H1 (cell line): ENCODE measurements around the gene OOSP3. TPM values are rescaled to one million over a fixed set of nuclear protein-coding genes. Genes with fewer than 3 reads are reported as not detected.

Experiments
- CTCF ChIA-PET: fragments of 300-600 bp; sonication (Branson Sonifier 250); formaldehyde crosslinking; loops from one replicate; lab custom pipeline; 2021; ENCODE audit not compliant: partially characterized antibody; lab: Charles Lee
- POLR2A ChIA-PET: fragments of 300-600 bp; sonication (Branson Sonifier 250); formaldehyde crosslinking; loops from one replicate; lab custom pipeline; 2021; ENCODE audit warnings: inconsistent platforms; ENCODE audit not compliant: partially characterized antibody; lab: Charles Lee
- DNase-seq, 2 experiments: peaks; one replicate each; pipeline versions ENCODE4 v3.0.0 to v3.0.0-alpha.2; 2010 to 2022; ENCODE audit warnings: low spot score in 2 of 2, low read depth in 1 of 2, mixed read lengths in 1 of 2
- FAIRE-seq: peaks from 2 replicates; lab custom pipeline; 2011; peaks lifted over from hg19 to GRCh38; lab: Jason Lieb, UNC
- H2AFZ ChIP-seq: 2 replicates; pipeline ENCODE4 v1.8.1; 2012; ENCODE audit warnings: low read length, inconsistent platforms
- H2AK5ac ChIP-seq: 2 replicates; pipeline ENCODE4 v1.6.1; 2013; ENCODE audit warnings: low read depth, low read length
- H2BK120ac ChIP-seq: replicated peaks from 2 replicates; pipeline ENCODE3; 2013; ENCODE audit warnings: low read depth, low read length, inconsistent platforms
- H2BK12ac ChIP-seq: 2 replicates; pipeline ENCODE4 v1.6.1; 2013; ENCODE audit warnings: low read depth, low read length
- H2BK15ac ChIP-seq: 2 replicates; pipeline ENCODE4 v1.6.1; 2013; ENCODE audit warnings: low read length
- H2BK20ac ChIP-seq: 2 replicates; pipeline ENCODE4 v1.6.1; 2013; ENCODE audit warnings: low read length
- H2BK5ac ChIP-seq: 2 replicates; pipeline ENCODE4 v1.6.1; 2013; ENCODE audit warnings: low read depth, low read length
- H3K14ac ChIP-seq: 2 replicates; pipeline ENCODE4 v1.6.1; 2013; ENCODE audit warnings: inconsistent platforms; ENCODE audit not compliant: insufficient read length
- H3K18ac ChIP-seq: 2 replicates; pipeline ENCODE4 v1.6.1; 2013; ENCODE audit warnings: low read length; ENCODE audit errors: extremely low read depth
- H3K23ac ChIP-seq: 2 replicates; pipeline ENCODE4 v1.6.1; 2013; ENCODE audit warnings: inconsistent platforms; ENCODE audit not compliant: insufficient read length
- H3K23me2 ChIP-seq: 2 replicates; pipeline ENCODE4 v1.6.1; 2013; ENCODE audit warnings: low read depth, low read length
- H3K27ac ChIP-seq: 2 replicates; pipeline ENCODE4 v1.6.1; 2011; ENCODE audit warnings: low read depth, low read length, inconsistent platforms
- H3K27me3 ChIP-seq, 4 experiments: replicated peaks in 1 of 4; 1 replicate in 1 of 4; 2 replicates in 3 of 4; pipeline versions ENCODE4 v1.6.1 to v1.8.1; 2011 to 2013; ENCODE audit warnings: low read length in 3 of 4, mild to moderate bottlenecking in 3 of 4, inconsistent platforms in 2 of 4, mixed read lengths in 2 of 4, moderate library complexity in 1 of 4; ENCODE audit not compliant: control insufficient read depth in 3 of 4, insufficient read depth in 3 of 4; ENCODE audit errors: extremely low read depth in 1 of 4
- H3K36me3 ChIP-seq, 4 experiments: 2 replicates each; pipeline versions ENCODE4 v1.6.1 to v1.8.1; 2011 to 2013; ENCODE audit warnings: mild to moderate bottlenecking in 4 of 4, low read length in 3 of 4, moderate library complexity in 2 of 4, control low read depth in 1 of 4, inconsistent platforms in 1 of 4; ENCODE audit not compliant: insufficient read depth in 4 of 4, control insufficient read depth in 2 of 4
- H3K4ac ChIP-seq: replicated peaks from 2 replicates; pipeline ENCODE3; 2013; ENCODE audit warnings: low read length, low read depth, mixed read lengths, inconsistent platforms; ENCODE audit not compliant: insufficient read length
- H3K4me1 ChIP-seq, 4 experiments: replicated peaks in 1 of 4; 1 replicate in 1 of 4; 2 replicates in 3 of 4; pipeline versions ENCODE4 v1.6.1 to v1.8.1; 2011 to 2013; ENCODE audit warnings: low read length in 3 of 4, inconsistent platforms in 2 of 4, mixed read lengths in 1 of 4; ENCODE audit not compliant: insufficient read depth in 4 of 4, control insufficient read depth in 3 of 4
- H3K4me2 ChIP-seq, 2 experiments: 2 replicates each; pipeline versions ENCODE4 v1.6.1 to v1.8.1; 2011 to 2013; ENCODE audit warnings: low read depth in 2 of 2, low read length in 2 of 2, control low read depth in 1 of 2, inconsistent platforms in 1 of 2, mild to moderate bottlenecking in 1 of 2; ENCODE audit not compliant: insufficient read depth in 1 of 2
- H3K4me3 ChIP-seq, 4 experiments: fragments of 200-600, 300-600 bp in 1 of 4; sonication (generic), shearing (Covaris generic), sonication (Bioruptor Twin) in 1 of 4; 2 replicates each; pipeline versions ENCODE4 v1.5.1 to v1.8.1; 2011 to 2016; ENCODE audit warnings: low read length in 4 of 4, low read depth in 3 of 4, control low read depth in 2 of 4, inconsistent platforms in 2 of 4, mild to moderate bottlenecking in 2 of 4, mixed read lengths in 1 of 4, moderate library complexity in 1 of 4; ENCODE audit not compliant: insufficient read depth in 2 of 4; ENCODE audit errors: extremely low read depth in 1 of 4
- H3K56ac ChIP-seq: replicated peaks from 2 replicates; pipeline ENCODE3; 2013; ENCODE audit warnings: low read depth, mild to moderate bottlenecking, mixed read lengths, low read length, inconsistent platforms; ENCODE audit not compliant: insufficient read length
- H3K79me1 ChIP-seq: 2 replicates; pipeline ENCODE4 v1.6.1; 2013; ENCODE audit warnings: low read depth, low read length, control low read depth
- H3K79me2 ChIP-seq, 2 experiments: 2 replicates each; pipeline versions ENCODE4 v1.6.1 to v1.8.1; 2012 to 2013; ENCODE audit warnings: low read length in 2 of 2, mild to moderate bottlenecking in 2 of 2, inconsistent platforms in 1 of 2; ENCODE audit not compliant: insufficient read depth in 2 of 2, control insufficient read depth in 1 of 2
- H3K9ac ChIP-seq, 4 experiments: replicated peaks in 1 of 4; 1 replicate in 1 of 4; 2 replicates in 3 of 4; pipeline versions ENCODE4 v1.6.1 to v1.8.1; 2011 to 2013; ENCODE audit warnings: low read depth in 3 of 4, low read length in 3 of 4, control low read depth in 2 of 4, mild to moderate bottlenecking in 2 of 4, moderate library complexity in 2 of 4, inconsistent platforms in 1 of 4; ENCODE audit errors: extremely low read depth in 1 of 4
- H3K9me3 ChIP-seq, 2 experiments: 2 replicates each; pipeline versions ENCODE4 v1.6.1 to v1.8.1; 2012 to 2013; ENCODE audit warnings: mild to moderate bottlenecking in 2 of 2, moderate library complexity in 2 of 2, control low read depth in 1 of 2, inconsistent platforms in 1 of 2, low read depth in 1 of 2, low read length in 1 of 2, mixed read lengths in 1 of 2; ENCODE audit not compliant: insufficient read depth in 2 of 2
- H4K20me1 ChIP-seq, 2 experiments: replicated peaks in 1 of 2; 2 replicates each; pipeline versions ENCODE3 to v1.8.1; 2011 to 2013; ENCODE audit warnings: inconsistent platforms in 2 of 2, low read length in 2 of 2, mild to moderate bottlenecking in 1 of 2; ENCODE audit not compliant: insufficient read depth in 2 of 2, control insufficient read depth in 1 of 2
- H4K5ac ChIP-seq: 2 replicates; pipeline ENCODE4 v1.6.1; 2013; ENCODE audit warnings: low read length, low read depth, mixed read lengths, inconsistent platforms; ENCODE audit not compliant: insufficient read length
- H4K8ac ChIP-seq: 2 replicates; pipeline ENCODE4 v1.8.0; 2013; ENCODE audit warnings: mild to moderate bottlenecking, moderate library complexity, low read length, inconsistent platforms; ENCODE audit not compliant: insufficient read depth; ENCODE audit errors: extremely low read depth
- H4K91ac ChIP-seq: replicated peaks from 2 replicates; pipeline ENCODE3; 2013; ENCODE audit warnings: low read length, mixed read lengths, inconsistent platforms; ENCODE audit not compliant: insufficient read length
- EGR1 ChIP-seq: IDR thresholded peaks from 2 replicates; pipeline ENCODE4 v1.6.1; 2011; ENCODE audit warnings: low read depth, low read length, borderline replicate concordance
- EZH2 ChIP-seq: fragments of 200-600 bp; sonication (generic); IDR thresholded peaks from 2 replicates; pipeline ENCODE4 v1.7.1; 2012; ENCODE audit warnings: low read depth, mild to moderate bottlenecking, moderate library complexity, low read length, inconsistent platforms; ENCODE audit not compliant: severe bottlenecking
- MAFK ChIP-seq: IDR thresholded peaks from 2 replicates; pipeline ENCODE4 v1.6.1; 2012; ENCODE audit warnings: low read depth, mild to moderate bottlenecking, improper control_type of control experiment, low read length
- NRF1 ChIP-seq: IDR thresholded peaks from 2 replicates; pipeline ENCODE4 v1.6.1; 2011; ENCODE audit warnings: mild to moderate bottlenecking, low read depth, low read length, improper control_type of control experiment
- POLR2A ChIP-seq, 2 experiments: IDR thresholded peaks; 1 replicate in 1 of 2; 2 replicates in 1 of 2; pipeline ENCODE4 v1.6.1; 2011; ENCODE audit warnings: low read depth in 2 of 2, low read length in 2 of 2, mild to moderate bottlenecking in 2 of 2; ENCODE audit errors: control extremely low read depth in 1 of 2
- RBBP5 ChIP-seq: IDR thresholded peaks from 2 replicates; pipeline ENCODE4 v1.7.1; 2012; ENCODE audit warnings: low read depth, mild to moderate bottlenecking, inconsistent platforms, low read length, moderate library complexity, borderline replicate concordance
- RXRA ChIP-seq: IDR thresholded peaks from 2 replicates; pipeline ENCODE4 v1.6.1; 2011; ENCODE audit warnings: low read depth, mild to moderate bottlenecking, low read length, moderate library complexity; ENCODE audit not compliant: insufficient read depth
- SIN3A ChIP-seq, 2 experiments: IDR thresholded peaks in 1 of 2; conservative IDR thresholded peaks in 1 of 2; 2 replicates each; pipeline ENCODE4 v1.6.1; 2011 to 2012; ENCODE audit warnings: low read length in 2 of 2, improper control_type of control experiment in 1 of 2, low read depth in 1 of 2, mild to moderate bottlenecking in 1 of 2
- SP1 ChIP-seq: IDR thresholded peaks from 2 replicates; pipeline ENCODE4 v1.6.1; 2011; ENCODE audit warnings: low read depth, low read length
- SP2 ChIP-seq: IDR thresholded peaks from 2 replicates; pipeline ENCODE4 v1.6.1; 2012; ENCODE audit warnings: mild to moderate bottlenecking, low read length, inconsistent platforms
- SRF ChIP-seq: IDR thresholded peaks from 2 replicates; pipeline ENCODE4 v1.6.1; 2011; ENCODE audit warnings: mild to moderate bottlenecking, low read depth, low read length, moderate library complexity
- TEAD4 ChIP-seq: IDR thresholded peaks from 2 replicates; pipeline ENCODE4 v1.6.1; 2012; ENCODE audit warnings: low read depth, low read length, inconsistent platforms, mixed read lengths
- WGBS, 2 experiments: shearing (Covaris generic) in 1 of 2; methylation state at CpG; one replicate each; pipeline versions ENCODE4 v1.1.6 to v1.1.7; 2013 to 2015; ENCODE audit warnings: low lambda C conversion rate in 2 of 2, mixed read lengths in 2 of 2, inconsistent platforms in 1 of 2, low coverage in 1 of 2, missing lambda C conversion rate in 1 of 2; ENCODE audit not compliant: insufficient replicate concordance in 2 of 2, insufficient coverage in 1 of 2, insufficient read length in 1 of 2; ENCODE audit errors: extremely low coverage in 1 of 2, missing lambda C conversion rate in 1 of 2; 5-methylcytosine and 5-hydroxymethylcytosine counted together
- polyA plus RNA-seq, 7 experiments: library from polyadenylated mRNA; depleted of rRNA in 3 of 7; stranded (reverse) in 5 of 7; unstranded in 2 of 7; fragments of >200 nt in 5 of 7; fragments of 200-250 nt in 2 of 7; gene quantifications; 1 replicate in 5 of 7; 2 replicates in 1 of 7; 4 replicates in 1 of 7; pipeline versions ENCODE4 v1.2.1 to v1.2.3, GENCODE V29; 2011 to 2013; ENCODE audit warnings: missing spikeins in 2 of 7, mixed read lengths in 2 of 7
- total RNA-seq: library from RNA; stranded (reverse); fragmentation: NEBNext Ultra II Directional; extraction: Animal tissue kit (Norgen Biotek cat#: 25700); gene quantifications from 2 replicates; pipeline ENCODE4 v1.2.1, GENCODE V29; 2021
- TF ChIP-seq, protein P1 (sequence below): IDR thresholded peaks from 2 replicates; pipeline ENCODE4 v1.6.1; 2012; ENCODE audit warnings: inconsistent platforms

Gene OOSP3
- total and polyA plus RNA-seq, 2 of the 8 experiments (the other 6 are each of a cell fraction or from before 2014, with no cell fraction given): not detected

DNA sequence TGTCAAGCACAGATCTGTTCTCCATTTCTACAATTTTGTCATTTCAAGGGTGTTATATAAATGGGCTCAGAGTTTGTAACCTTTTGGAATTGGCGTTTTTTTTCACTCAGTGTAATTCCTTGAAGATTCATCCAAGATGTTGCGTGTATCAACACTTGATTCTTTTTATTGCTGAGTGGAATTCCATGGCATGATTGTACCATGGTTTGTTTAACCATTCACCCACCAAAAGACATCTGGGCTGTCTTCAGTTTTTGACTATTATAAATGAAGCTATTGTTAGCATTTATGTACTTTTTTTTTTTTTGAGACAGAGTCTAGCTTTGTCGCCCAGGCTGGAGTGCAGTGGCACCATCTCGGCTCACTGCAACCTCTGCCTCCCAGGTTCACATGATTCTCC, 62.5 kb downstream of the OOSP3 start:
- H4K8ac ChIP-seq: no peak overlapping the region
- no peak overlapping the region for H3K23ac ChIP-seq
- H3K36me3 ChIP-seq: no peaks in the 10 kb centered on the region
- H2BK5ac ChIP-seq: no peak overlapping the region
- H4K5ac ChIP-seq: no peak overlapping the region
- H3K9ac ChIP-seq: no peak overlapping the region
- H3K79me1 ChIP-seq: no peaks in the 10 kb centered on the region
- POLR2A ChIA-PET: no interaction called here
- no peaks in the 10 kb centered on the region for H3K79me2 ChIP-seq
- no peak overlapping the region for H2BK20ac ChIP-seq
- no peak overlapping the region for H2BK12ac ChIP-seq
- no peak overlapping the region for H3K18ac ChIP-seq
- DNase-seq: no peak
- H3K9me3 ChIP-seq: no peaks in the 10 kb centered on the region
- H2AFZ ChIP-seq: no peak overlapping the region
- no peaks in the 10 kb centered on the region for H3K23me2 ChIP-seq
- H3K4ac ChIP-seq: no peak overlapping the region
- H4K20me1 ChIP-seq: no peaks in the 10 kb centered on the region
- no peak for FAIRE-seq
- no peak overlapping the region for H4K91ac ChIP-seq
- no peaks in the 10 kb centered on the region for H3K27me3 ChIP-seq
- no peak overlapping the region for H2BK120ac ChIP-seq
- no peak overlapping the region for H2BK15ac ChIP-seq
- H3K27ac ChIP-seq: no peak overlapping the region
- H2AK5ac ChIP-seq: no peak overlapping the region
- no peak overlapping the region for H3K14ac ChIP-seq
- CTCF ChIA-PET: no interaction called here
- 92% methylated on average over 4 of the region's 4 CpGs; no CpG with 5 or more reads in 1 of the 2 experiments for WGBS, 2 experiments
- H3K56ac ChIP-seq: no peak overlapping the region
- no peaks in the 10 kb centered on the region for H3K4me1 ChIP-seq
- no peak overlapping the region for H3K4me2 ChIP-seq
- no peak overlapping the region for H3K4me3 ChIP-seq
- TF ChIP-seq POLR2A (IDR thresholded peaks at IDR 0.05; ENCODE audit: control extremely low read depth in 1 of 2, low read depth in 2 of 2, low read length in 2 of 2) (no peak), TEAD4 (no peak), RXRA (no peak), SRF (no peak), NRF1 (no peak), EZH2 (no peak), SP1 (no peak), RBBP5 (no peak), SIN3A (conservative IDR thresholded peaks at IDR 0.05 in 1 of 2, IDR thresholded peaks at IDR 0.05 in 1 of 2; ENCODE audit: low read depth in 1 of 2, low read length in 2 of 2) (no peak), MAFK (no peak), SP2 (no peak), EGR1 (no peak)
- TF ChIP-seq, protein P1, sequence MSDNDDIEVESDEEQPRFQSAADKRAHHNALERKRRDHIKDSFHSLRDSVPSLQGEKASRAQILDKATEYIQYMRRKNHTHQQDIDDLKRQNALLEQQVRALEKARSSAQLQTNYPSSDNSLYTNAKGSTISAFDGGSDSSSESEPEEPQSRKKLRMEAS: no peak
